Astrocyte (in vitro differentiated cells and primary cell): Measurements from ENCODE around the gene DTNBP1. TPM values are rescaled to one million over a fixed set of nuclear protein-coding genes. Genes with fewer than 3 reads are reported as not detected.

ENCODE experiments used
- DNase-seq: peaks from one replicate; pipeline ENCODE4 v3.0.0-alpha.2; 2010; ENCODE audit warnings: low read depth
- FAIRE-seq: peaks from 2 replicates; lab custom pipeline; 2011; peaks lifted over from hg19 to GRCh38; lab: Jason Lieb, UNC
- H2AFZ ChIP-seq: 2 replicates; pipeline ENCODE4 v1.6.0; 2012; ENCODE audit warnings: low read depth, low read length, inconsistent platforms
- H3K27ac ChIP-seq: 2 replicates; pipeline ENCODE4 v1.5.1; 2011; ENCODE audit warnings: low read depth, low read length, inconsistent platforms
- H3K27me3 ChIP-seq: 2 replicates; pipeline ENCODE4 v1.6.0; 2011; ENCODE audit warnings: low read length, inconsistent platforms; ENCODE audit not compliant: insufficient read depth
- H3K36me3 ChIP-seq: 2 replicates; pipeline ENCODE4 v1.5.1; 2011; ENCODE audit warnings: low read length, inconsistent platforms; ENCODE audit not compliant: insufficient read depth
- H3K4me1 ChIP-seq: 2 replicates; pipeline ENCODE4 v1.5.1; 2011; ENCODE audit warnings: low read length, inconsistent platforms; ENCODE audit not compliant: insufficient read depth
- H3K4me2 ChIP-seq: 2 replicates; pipeline ENCODE4 v1.6.0; 2012; ENCODE audit warnings: low read length, inconsistent platforms
- H3K4me3 ChIP-seq: 2 replicates; pipeline ENCODE4 v1.5.1; 2011; ENCODE audit warnings: low read depth, mild to moderate bottlenecking, low read length, inconsistent platforms; ENCODE audit not compliant: insufficient read depth
- H3K79me2 ChIP-seq: 2 replicates; pipeline ENCODE4 v1.6.0; 2012; ENCODE audit warnings: mild to moderate bottlenecking, low read length, inconsistent platforms; ENCODE audit not compliant: insufficient read depth
- H3K9ac ChIP-seq: 2 replicates; pipeline ENCODE4 v1.6.0; 2012; ENCODE audit warnings: mild to moderate bottlenecking, low read length, inconsistent platforms
- H3K9me3 ChIP-seq: 2 replicates; pipeline ENCODE4 v1.5.1; 2012; ENCODE audit warnings: low read depth, mild to moderate bottlenecking, low read length, inconsistent platforms; ENCODE audit not compliant: insufficient read depth
- H4K20me1 ChIP-seq: 2 replicates; pipeline ENCODE4 v1.6.0; 2012; ENCODE audit warnings: low read length, inconsistent platforms; ENCODE audit not compliant: insufficient read depth
- H3K27ac Mint-ChIP-seq: one replicate; pipeline ENCODE4 v1.8.0; 2021; ENCODE audit warnings: mild to moderate bottlenecking, mixed read lengths; ENCODE audit not compliant: unreplicated experiment
- H3K27me3 Mint-ChIP-seq: one replicate; pipeline ENCODE4 v1.8.0; 2021; ENCODE audit warnings: low read depth, mixed read lengths; ENCODE audit not compliant: unreplicated experiment
- H3K36me3 Mint-ChIP-seq: one replicate; pipeline ENCODE4 v1.8.0; 2021; ENCODE audit warnings: low read depth, mixed read lengths; ENCODE audit not compliant: unreplicated experiment
- H3K4me1 Mint-ChIP-seq: one replicate; pipeline ENCODE4 v1.8.0; 2021; ENCODE audit warnings: low read depth, mixed read lengths; ENCODE audit not compliant: unreplicated experiment
- H3K4me3 Mint-ChIP-seq: one replicate; pipeline ENCODE4 v1.8.0; 2021; ENCODE audit warnings: mild to moderate bottlenecking, moderate library complexity, mixed read lengths; ENCODE audit not compliant: unreplicated experiment
- H3K9me3 Mint-ChIP-seq: one replicate; pipeline ENCODE4 v1.8.0; 2021; ENCODE audit warnings: mild to moderate bottlenecking, mixed read lengths; ENCODE audit not compliant: unreplicated experiment
- CTCF ChIP-seq: IDR thresholded peaks from 2 replicates; pipeline ENCODE4 v1.5.1; 2011; ENCODE audit warnings: low read depth, mild to moderate bottlenecking, inconsistent platforms, low read length, moderate library complexity; ENCODE audit not compliant: insufficient read depth
- EZH2 ChIP-seq: IDR thresholded peaks from 2 replicates; pipeline ENCODE4 v1.6.1; 2012; ENCODE audit warnings: mild to moderate bottlenecking, low read length, inconsistent platforms; ENCODE audit not compliant: insufficient read depth
- total RNA-seq: library from RNA; stranded (reverse); gene quantifications from 2 replicates; pipeline ENCODE4 v1.2.1, GENCODE V29; 2021

DTNBP1 gene
- total RNA-seq, 1 donor from 2014 or later: 13.0 TPM

- DNase-seq: peak; percentile 53
- no peak overlapping the region for H3K4me2 ChIP-seq
- no peak overlapping the region for H2AFZ ChIP-seq
- TF ChIP-seq CTCF (no peak), EZH2 (no peak)
- Mint-ChIP-seq H3K27ac (peak overlapping the region; percentile 47), H3K36me3 (peaks cover 34% of the 10 kb centered on the region), H3K4me3 (no peak overlapping the region), H3K4me1 (peaks cover 8% of the 10 kb centered on the region), H3K9me3 (no peaks in the 10 kb centered on the region), H3K27me3 (no peaks in the 10 kb centered on the region)
- no peaks in the 10 kb centered on the region for H3K4me1 ChIP-seq
- H3K4me3 ChIP-seq: no peak overlapping the region
- H3K9me3 ChIP-seq: no peaks in the 10 kb centered on the region
- peaks cover 16% of the 10 kb centered on the region for H3K36me3 ChIP-seq
- no peaks in the 10 kb centered on the region for H3K27me3 ChIP-seq
- peaks cover 29% of the 10 kb centered on the region for H4K20me1 ChIP-seq
- H3K9ac ChIP-seq: no peak overlapping the region
- H3K27ac ChIP-seq: no peak overlapping the region
- H3K79me2 ChIP-seq: no peaks in the 10 kb centered on the region
- FAIRE-seq: no peak
Measured at GRCh38 chr6:15518057-15518456, 144.8 kb downstream of the DTNBP1 start.

DNA sequence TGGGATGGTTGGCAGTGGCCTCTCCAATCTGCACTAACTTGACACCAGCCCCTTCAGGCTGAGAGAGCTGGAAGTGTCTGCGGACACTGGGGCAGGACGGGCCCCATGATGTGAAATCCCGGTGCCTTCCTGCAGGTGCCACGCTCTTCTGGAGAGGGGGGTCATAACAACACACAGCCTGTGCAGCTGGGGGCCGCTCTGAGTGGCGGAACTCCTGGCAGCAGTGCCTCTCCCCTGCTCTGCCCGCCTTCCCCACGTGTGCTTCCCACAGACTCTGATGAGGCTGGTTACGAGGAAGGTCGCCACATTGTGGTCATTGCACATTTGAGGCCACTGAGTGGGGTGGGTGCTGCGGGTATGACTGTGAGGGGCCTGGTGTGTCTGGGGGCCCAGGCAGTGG is 145.2 kb downstream of the DTNBP1 start:
- peaks cover 14% of the 10 kb centered on the region for H3K36me3 ChIP-seq
- TF ChIP-seq EZH2: no peak

GRCh38 chr6:15516923-15517560 is 145.8 kb downstream of the DTNBP1 start:
- DNase-seq (no peak), FAIRE-seq (no peak)
- Histone ChIP-seq H3K27me3 (no peaks in the 10 kb centered on the region), H3K4me2 (no peak overlapping the region), H3K9ac (no peak overlapping the region), H3K27ac (no peak overlapping the region), H2AFZ (no peak overlapping the region), H3K4me3 (no peak overlapping the region), H3K4me1 (no peaks in the 10 kb centered on the region), H4K20me1 (peaks cover 33% of the 10 kb centered on the region), H3K79me2 (no peaks in the 10 kb centered on the region), H3K36me3 (peaks cover 12% of the 10 kb centered on the region), H3K9me3 (no peaks in the 10 kb centered on the region)
- H3K4me1 Mint-ChIP-seq: peaks cover 8% of the 10 kb centered on the region
- no peak overlapping the region for H3K4me3 Mint-ChIP-seq
- H3K9me3 Mint-ChIP-seq: no peaks in the 10 kb centered on the region
- H3K27me3 Mint-ChIP-seq: no peaks in the 10 kb centered on the region
- H3K27ac Mint-ChIP-seq: no peak overlapping the region
- no peak for TF ChIP-seq EZH2
- no peak for TF ChIP-seq CTCF
- peaks cover 32% of the 10 kb centered on the region for H3K36me3 Mint-ChIP-seq

More for the DNA sequence above, 145.2 kb downstream of the DTNBP1 start:
- Mint-ChIP-seq H3K36me3 (peaks cover 31% of the 10 kb centered on the region), H3K9me3 (no peaks in the 10 kb centered on the region), H3K27ac (peak overlapping the region; percentile 47), H3K4me1 (peaks cover 8% of the 10 kb centered on the region), H3K4me3 (no peak overlapping the region), H3K27me3 (no peaks in the 10 kb centered on the region)
- no peak overlapping the region for H3K4me3 ChIP-seq
- FAIRE-seq (no peak), DNase-seq (no peak)
- no peak overlapping the region for H3K4me2 ChIP-seq
- H3K4me1 ChIP-seq: no peaks in the 10 kb centered on the region
- no peak overlapping the region for H2AFZ ChIP-seq
- no peak overlapping the region for H3K27ac ChIP-seq
- H4K20me1 ChIP-seq: peaks cover 29% of the 10 kb centered on the region
- no peaks in the 10 kb centered on the region for H3K9me3 ChIP-seq
- H3K9ac ChIP-seq: no peak overlapping the region
- no peaks in the 10 kb centered on the region for H3K79me2 ChIP-seq
- H3K27me3 ChIP-seq: no peaks in the 10 kb centered on the region
